A549 treated with RU486 at 1 μM for 4 hours (cell line): ENCODE measurements around the gene GJB2. TPM values are rescaled to one million over a fixed set of nuclear protein-coding genes. Genes with fewer than 3 reads are reported as not detected.

Source experiments
- total RNA-seq: library from RNA; stranded (reverse); fragments of 200-300 nt; extraction: Qiagen RNA extraction; gene quantifications from 5 replicates; pipeline ENCODE4 v1.2.3, GENCODE V29; 2022; ENCODE audit warnings: low read depth

The GJB2 gene
- 0.53 to 1.1 TPM (median 0.69 TPM) in 5 replicates for total RNA-seq

GRCh38 chr13:20192836-20193161 is at the start of gene GJB2:
Gene GJB2 (minus strand): TSS chr13:20192938. CDS start chr13:20189581, 3,357 bp downstream.

GRCh38 chr13:20231839-20232555 is 39.3 kb upstream of the GJB2 start, which contains the start of gene GJB6:
Gene GJB6 (minus strand): TSS chr13:20232319. CDS start chr13:20223480, 8,839 bp downstream.

DNA sequence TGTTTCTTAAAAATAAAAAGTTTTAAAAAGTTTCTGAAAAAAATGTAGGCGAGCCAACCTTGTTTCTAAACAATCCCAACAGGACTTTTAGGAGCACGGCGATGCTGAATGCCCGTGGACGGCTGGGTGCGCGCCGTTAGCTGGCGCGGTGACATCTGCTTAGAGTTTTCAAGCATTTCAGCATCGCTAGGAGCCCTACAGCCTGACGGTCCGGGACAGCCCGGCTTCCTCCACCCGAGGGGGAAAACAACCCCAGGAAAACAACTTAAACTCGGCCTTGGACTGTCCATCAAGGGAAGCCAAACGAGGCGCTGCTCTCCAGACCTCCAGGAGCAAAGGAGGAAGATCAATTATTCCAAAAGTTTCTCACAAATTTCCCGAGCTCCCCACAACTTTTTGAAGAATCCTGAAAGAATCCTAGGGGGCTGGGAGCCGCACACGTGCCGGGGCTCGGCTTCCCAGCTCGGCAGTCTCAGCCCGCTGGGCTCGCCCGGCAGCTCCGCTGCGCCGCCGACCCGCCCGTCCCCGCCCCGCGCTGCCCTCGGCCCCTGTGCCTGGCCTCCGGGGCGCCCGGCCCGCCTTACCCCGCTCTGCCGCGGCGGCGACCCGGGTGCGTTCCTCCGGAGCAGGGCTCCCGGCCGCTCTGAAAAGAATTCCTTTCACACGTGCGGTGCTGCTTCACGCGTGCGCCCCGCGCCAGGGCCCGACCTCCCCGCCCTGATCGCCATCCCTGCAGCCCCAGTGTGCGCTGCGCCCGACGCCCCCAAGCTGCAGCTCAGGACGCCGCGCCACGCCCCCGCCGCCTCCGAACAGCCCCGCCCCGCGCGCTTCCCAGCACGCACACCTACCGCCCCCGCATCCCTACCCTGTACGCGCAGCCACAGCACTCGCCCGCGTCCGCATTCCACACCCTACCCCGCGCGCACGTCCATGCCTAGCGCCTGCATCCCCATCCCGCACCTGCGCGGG is 32.1 kb downstream of the GJB2 start, which contains the start of gene GJA3:
Gene GJA3, minus strand, starts transcription at position 747 of the 969 bp plus-strand sequence. CDS start 17,764 bp downstream, outside the sequence.

Other genes with a start within 250 kb of the GJB2 start
- gene ZMYM2, start 234.2 kb downstream of the GJB2 start, total RNA-seq = 8.3 to 20.3 TPM (median 17.3 TPM) in 5 replicates
- gene GJA3, start 31.9 kb downstream of the GJB2 start, total RNA-seq = 0.77 to 1.2 TPM (median 0.98 TPM) in 5 replicates
- gene GJB6, start 39.4 kb upstream of the GJB2 start, total RNA-seq = not detected in 5 replicates